Measurements from ENCODE around the gene KCTD3.

Gene KCTD3

GRCh38 chr1:215594640-215595039 lies 27.5 kb downstream of the KCTD3 start:
- peaks cover 0 to 8% (median 1%) of the 10 kb centered on the region in 11 experiments; a peak in 4 of 22 replicates for H3K9me3 ChIP-seq (replicated peaks in 1 of 11)
- H3K4me1 ChIP-seq: peaks cover 0 to 10% (median 2%) of the 10 kb centered on the region in 10 experiments; a peak in 6 of 20 replicates
- TF ChIP-seq Cebpa-rat (IDR thresholded peaks at IDR 0.05): no peak
- no peak overlapping the region for H3K4me2 ChIP-seq
- no peak overlapping the region for H3K9ac ChIP-seq
- no peak overlapping the region for H3K4me3 ChIP-seq
- H3K27ac ChIP-seq: no peak overlapping the region
- H3K36me3 ChIP-seq: peaks cover 48 to 97% (median 79%) of the 10 kb centered on the region in 11 experiments
- H4K20me1 ChIP-seq: peaks cover 0 to 9% (median 0%) of the 10 kb centered on the region in 11 experiments; a peak in 1 of 22 replicates
- no peaks in the 10 kb centered on the region for H3K27me3 ChIP-seq

GRCh38 chr1:215595231-215595630 lies 28.1 kb downstream of the KCTD3 start:
- Histone ChIP-seq H4K20me1 (peaks cover 0 to 9% (median 0%) of the 10 kb centered on the region in 11 experiments; a peak in 1 of 22 replicates), H3K36me3 (peaks cover 48 to 97% (median 77%) of the 10 kb centered on the region in 11 experiments), H3K4me1 (peaks cover 0 to 10% (median 4%) of the 10 kb centered on the region in 10 experiments; a peak in 8 of 20 replicates), H3K4me3 (no peak overlapping the region), H3K9me3 (replicated peaks in 1 of 11) (peaks cover 0 to 2% (median 0%) of the 10 kb centered on the region in 11 experiments; a peak in 3 of 22 replicates), H3K9ac (no peak overlapping the region), H3K27ac (no peak overlapping the region), H3K4me2 (no peak overlapping the region), H3K27me3 (no peaks in the 10 kb centered on the region)
- TF ChIP-seq Cebpa-rat (IDR thresholded peaks at IDR 0.05): no peak

GRCh38 chr1:215597961-215598360 lies 30.9 kb downstream of the KCTD3 start:
- Histone ChIP-seq H3K4me3 (no peak overlapping the region), H3K4me1 (peaks cover 0 to 10% (median 0%) of the 10 kb centered on the region in 10 experiments; a peak in 6 of 20 replicates), H3K36me3 (peaks cover 48 to 96% (median 85%) of the 10 kb centered on the region in 11 experiments), H3K27me3 (no peaks in the 10 kb centered on the region), H3K4me2 (no peak overlapping the region), H3K9me3 (replicated peaks in 1 of 11) (no peaks in the 10 kb centered on the region), H3K9ac (no peak overlapping the region), H4K20me1 (peaks cover 0 to 9% (median 0%) of the 10 kb centered on the region in 11 experiments; a peak in 1 of 22 replicates), H3K27ac (no peak overlapping the region)
- no peak for TF ChIP-seq Cebpa-rat (IDR thresholded peaks at IDR 0.05)

- Histone ChIP-seq H3K4me3 (no peak overlapping the region), H3K36me3 (peaks cover 60 to 98% (median 93%) of the 10 kb centered on the region in 11 experiments)
Observed at GRCh38 chr1:215599418-215600074, 32.4 kb downstream of the KCTD3 start.

GRCh38 chr1:215600258-215600792 lies 33.2 kb downstream of the KCTD3 start:
- no peak for TF ChIP-seq Cebpa-rat (IDR thresholded peaks at IDR 0.05)
- Histone ChIP-seq H3K27ac (no peak overlapping the region), H3K4me2 (0 out of 22 replicates have a peak overlapping the region, but pooled peaks of 2 of the 11 experiments have one; percentile 5 to 10), H3K4me3 (no peak overlapping the region), H3K4me1 (peaks cover 0 to 7% (median 0%) of the 10 kb centered on the region in 10 experiments; a peak in 4 of 20 replicates), H4K20me1 (peaks cover 0 to 2% (median 0%) of the 10 kb centered on the region in 11 experiments; a peak in 2 of 22 replicates), H3K9ac (no peak overlapping the region), H3K27me3 (no peaks in the 10 kb centered on the region), H3K36me3 (peaks cover 52 to 96% (median 90%) of the 10 kb centered on the region in 11 experiments), H3K9me3 (replicated peaks in 1 of 11) (no peaks in the 10 kb centered on the region)

More at GRCh38 chr1:215599418-215600074, 32.4 kb downstream of the KCTD3 start:
- Histone ChIP-seq H3K4me2 (0 out of 22 replicates have a peak overlapping the region, but pooled peaks of 2 of the 11 experiments have one; percentile 5 to 10), H3K9me3 (replicated peaks in 1 of 11) (no peaks in the 10 kb centered on the region), H3K27me3 (no peaks in the 10 kb centered on the region), H3K4me1 (peaks cover 0 to 8% (median 0%) of the 10 kb centered on the region in 10 experiments; a peak in 6 of 20 replicates), H3K27ac (no peak overlapping the region), H3K9ac (no peak overlapping the region), H4K20me1 (no peaks in the 10 kb centered on the region)
- TF ChIP-seq Cebpa-rat (IDR thresholded peaks at IDR 0.05): no peak

- H3K4me2 ChIP-seq: no peak overlapping the region
- no peak for TF ChIP-seq Cebpa-rat (IDR thresholded peaks at IDR 0.05)
- no peak overlapping the region for H3K27ac ChIP-seq
- H3K9me3 ChIP-seq (replicated peaks in 1 of 11): no peaks in the 10 kb centered on the region
- H3K4me1 ChIP-seq: peaks cover 0 to 7% (median 0%) of the 10 kb centered on the region in 10 experiments; a peak in 3 of 20 replicates
- H4K20me1 ChIP-seq: peaks cover 0 to 7% (median under 1%) of the 10 kb centered on the region in 11 experiments; a peak in 5 of 22 replicates
- no peak overlapping the region for H3K4me3 ChIP-seq
- H3K36me3 ChIP-seq: peaks cover 48 to 96% (median 90%) of the 10 kb centered on the region in 11 experiments
- H3K9ac ChIP-seq: no peak overlapping the region
- H3K27me3 ChIP-seq: no peaks in the 10 kb centered on the region
Observed at GRCh38 chr1:215600867-215601266, 33.8 kb downstream of the KCTD3 start.

- Histone ChIP-seq H3K27ac (no peak overlapping the region), H3K4me1 (peaks cover 0 to 7% (median 0%) of the 10 kb centered on the region in 10 experiments; a peak in 3 of 20 replicates), H3K9ac (no peak overlapping the region), H3K36me3 (peaks cover 48 to 96% (median 86%) of the 10 kb centered on the region in 11 experiments), H3K4me2 (no peak overlapping the region), H4K20me1 (peaks cover 0 to 11% (median 3%) of the 10 kb centered on the region in 11 experiments; a peak in 5 of 22 replicates), H3K27me3 (no peaks in the 10 kb centered on the region), H3K9me3 (replicated peaks in 1 of 11) (no peaks in the 10 kb centered on the region), H3K4me3 (no peak overlapping the region)
- no peak for TF ChIP-seq Cebpa-rat (IDR thresholded peaks at IDR 0.05)
Observed at GRCh38 chr1:215601276-215601675, 34.2 kb downstream of the KCTD3 start.

- Histone ChIP-seq H3K4me3 (no peak overlapping the region), H3K27me3 (no peaks in the 10 kb centered on the region), H3K4me2 (no peak overlapping the region), H3K4me1 (peaks cover 0 to 7% (median 0%) of the 10 kb centered on the region in 10 experiments; a peak in 3 of 20 replicates), H3K9ac (no peak overlapping the region), H3K36me3 (peaks cover 35 to 89% (median 77%) of the 10 kb centered on the region in 11 experiments; a peak in 21 of 22 replicates), H3K27ac (no peak overlapping the region), H3K9me3 (replicated peaks in 1 of 11) (no peaks in the 10 kb centered on the region), H4K20me1 (peaks cover 0 to 12% (median 3%) of the 10 kb centered on the region in 11 experiments; a peak in 5 of 22 replicates)
- no peak for TF ChIP-seq Cebpa-rat (IDR thresholded peaks at IDR 0.05)
Observed at GRCh38 chr1:215603319-215603718, 36.2 kb downstream of the KCTD3 start.

Measured in BLaER1 treated with 17β-estradiol and CSF1 and Interleukin-3, amounts not matched to agents 10 nM and 100 nM (cell line).